Activated naive CD4-positive, alpha-beta T cell (primary cell): Measurements from ENCODE around the gene ZFP36.
"Not testable (repeated sequence)": the region's sequence is repeated elsewhere in the genome, so short reads cannot be mapped to it uniquely, and the experiment has no call there.

Experiments
- DNase-seq, 4 experiments: peaks; one replicate each; lab custom pipeline; 2025; lab: John Stamatoyannopoulos, UW

ZFP36 gene, protein sequence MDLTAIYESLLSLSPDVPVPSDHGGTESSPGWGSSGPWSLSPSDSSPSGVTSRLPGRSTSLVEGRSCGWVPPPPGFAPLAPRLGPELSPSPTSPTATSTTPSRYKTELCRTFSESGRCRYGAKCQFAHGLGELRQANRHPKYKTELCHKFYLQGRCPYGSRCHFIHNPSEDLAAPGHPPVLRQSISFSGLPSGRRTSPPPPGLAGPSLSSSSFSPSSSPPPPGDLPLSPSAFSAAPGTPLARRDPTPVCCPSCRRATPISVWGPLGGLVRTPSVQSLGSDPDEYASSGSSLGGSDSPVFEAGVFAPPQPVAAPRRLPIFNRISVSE

DNA sequence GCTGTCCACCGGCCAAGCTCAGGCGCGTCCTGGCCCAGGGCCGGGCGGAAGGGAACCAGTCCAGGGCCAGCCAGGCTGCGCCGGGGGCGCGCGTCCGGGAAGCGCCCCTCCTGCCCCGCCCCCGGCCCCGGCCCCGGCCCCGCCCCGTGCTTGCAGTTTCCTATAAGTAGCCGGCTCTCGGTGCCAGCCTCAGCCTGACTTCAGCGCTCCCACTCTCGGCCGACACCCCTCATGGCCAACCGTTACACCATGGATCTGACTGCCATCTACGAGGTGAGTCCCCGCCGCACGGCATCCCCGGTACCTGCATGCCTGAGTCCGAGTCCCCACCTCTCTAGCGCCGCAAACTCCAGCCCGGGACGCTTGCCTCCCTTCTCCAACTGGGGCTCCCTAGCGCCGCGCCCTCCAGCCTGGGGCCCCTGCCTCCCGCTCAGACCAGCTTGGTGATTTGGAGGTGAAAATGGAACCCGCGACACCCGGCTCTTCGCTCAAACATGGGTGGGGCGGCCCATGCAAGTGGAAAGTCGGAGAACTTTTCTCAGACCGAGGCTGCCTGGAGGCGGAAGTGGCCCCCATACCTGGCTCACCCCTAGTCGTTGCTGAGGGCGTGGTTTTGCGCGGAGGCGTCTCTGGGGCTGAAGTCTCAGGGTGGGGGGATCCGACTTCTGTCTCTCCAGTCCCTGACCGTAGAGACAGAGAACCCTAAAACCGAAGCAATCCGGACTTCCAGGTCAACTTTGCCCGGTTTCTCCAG lies at the start of gene ZFP36:
Gene ZFP36, plus strand, starts transcription at position 192 of the 754 bp plus-strand sequence. Its CDS starts 58 bp downstream, at position 250.
- DNase-seq = peak; percentile 64 to 92 (median 79)

DNA sequence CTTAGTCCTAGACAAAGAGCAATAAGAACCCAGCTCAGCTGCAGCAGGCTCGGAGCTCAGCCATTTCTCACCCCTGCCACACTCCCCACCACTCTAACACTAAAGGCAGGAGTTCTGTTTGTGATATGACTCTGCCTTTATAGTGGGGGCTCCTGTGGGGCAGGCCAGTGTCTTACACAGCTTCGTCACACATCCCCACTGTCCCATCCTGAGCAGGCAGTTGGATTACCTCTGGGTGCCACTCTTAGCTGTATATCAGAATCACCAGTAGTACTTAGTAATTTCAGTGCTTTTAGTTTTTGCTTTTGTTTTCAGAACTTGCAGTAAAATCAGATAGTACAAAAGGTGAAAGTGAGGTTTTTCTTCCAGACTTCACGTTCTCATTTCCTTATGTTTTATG lies 47.6 kb upstream of the ZFP36 start:
- no peak for DNase-seq

DNA sequence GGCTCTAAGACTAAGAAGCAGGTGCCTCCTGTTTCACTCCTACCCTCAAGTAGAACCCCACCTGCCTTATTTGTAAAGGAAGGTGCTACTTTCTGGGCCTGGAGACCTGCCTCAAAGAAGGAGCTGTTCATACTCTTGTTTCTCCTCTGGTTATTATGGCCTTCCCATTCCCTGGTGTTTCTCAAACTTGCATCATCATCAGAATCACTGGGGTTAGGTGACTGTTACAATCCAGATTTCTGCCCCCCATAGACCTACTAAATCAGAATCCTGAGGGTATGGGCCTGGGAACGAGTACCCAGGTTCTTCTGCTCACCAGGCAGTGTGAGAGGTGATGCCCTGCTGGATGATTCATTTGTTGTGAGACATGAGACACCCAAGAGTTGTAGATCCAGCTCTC lies 46.0 kb upstream of the ZFP36 start:
- DNase-seq = no peak

DNA sequence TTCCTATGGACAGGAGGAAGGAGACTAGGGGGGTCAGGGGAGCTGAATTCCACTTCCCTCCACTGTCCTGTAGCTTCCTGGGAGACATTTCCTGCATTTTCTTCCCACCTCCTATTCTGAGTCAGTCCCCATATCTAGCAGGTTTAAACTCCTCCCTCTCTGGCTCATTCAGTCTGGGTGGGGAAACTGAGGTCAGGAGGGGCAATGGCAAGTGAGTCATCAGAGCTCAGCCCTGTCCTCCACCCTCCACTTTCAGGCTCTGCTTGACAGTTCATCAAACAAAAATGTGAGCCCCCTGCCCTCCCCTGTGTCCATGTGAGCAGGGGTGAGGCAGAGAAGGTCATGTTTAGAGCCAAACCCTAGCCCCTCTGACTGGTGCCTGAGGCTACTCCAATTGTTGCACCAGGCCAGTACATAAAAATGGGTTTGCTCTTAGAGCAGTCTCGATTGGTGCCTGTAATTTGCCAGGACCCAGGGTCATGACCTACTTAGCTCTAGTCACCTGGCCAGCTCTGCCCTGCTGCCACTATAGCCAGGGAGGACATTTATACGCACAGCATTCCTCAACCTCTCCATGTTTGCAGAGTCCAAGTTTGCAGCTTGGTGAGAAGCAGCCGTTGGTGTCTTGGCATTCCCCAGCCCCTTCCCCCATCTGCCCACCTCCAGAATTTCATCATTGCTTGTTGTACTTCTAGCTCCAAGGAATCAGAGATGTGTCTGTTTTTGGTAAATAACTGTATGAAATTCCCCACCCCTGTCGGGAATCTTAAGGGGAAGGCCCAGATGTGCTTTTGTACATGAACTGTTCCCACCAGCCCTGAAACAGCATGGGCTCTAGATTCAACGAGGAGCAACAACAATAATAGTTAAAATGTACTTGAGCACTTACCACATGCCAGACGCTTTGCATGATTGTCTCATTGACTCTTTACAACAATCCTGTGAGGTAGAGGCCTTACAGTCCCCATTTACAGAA lies 43.7 kb upstream of the ZFP36 start:
- no peak for DNase-seq

DNA sequence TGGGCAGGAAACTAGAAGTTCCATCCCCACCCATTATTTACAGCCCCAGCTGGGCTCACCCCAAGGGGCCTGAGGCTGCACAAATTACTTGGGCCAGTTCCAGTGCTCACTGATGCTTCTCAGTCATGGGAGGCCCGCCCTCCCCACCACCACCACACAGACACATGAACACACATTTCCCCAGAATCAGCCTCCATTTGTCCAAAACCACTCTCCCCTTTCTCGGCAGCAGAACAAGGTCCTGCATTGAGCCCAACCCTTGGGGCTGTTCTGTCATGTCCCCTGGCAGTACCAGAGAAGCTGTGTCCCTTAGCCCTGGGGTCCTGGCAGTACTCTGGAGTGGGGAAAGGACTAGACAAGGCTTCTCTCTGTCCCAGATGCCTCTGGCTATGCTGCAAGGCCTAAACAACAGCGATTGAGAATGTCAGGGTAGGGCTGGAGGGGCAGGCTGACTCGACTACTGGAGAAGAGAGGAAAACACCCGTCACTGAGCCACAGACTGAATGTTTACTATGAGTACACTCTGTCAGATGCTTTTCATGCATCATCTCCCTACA lies 42.7 kb upstream of the ZFP36 start:
- no peak for DNase-seq

DNA sequence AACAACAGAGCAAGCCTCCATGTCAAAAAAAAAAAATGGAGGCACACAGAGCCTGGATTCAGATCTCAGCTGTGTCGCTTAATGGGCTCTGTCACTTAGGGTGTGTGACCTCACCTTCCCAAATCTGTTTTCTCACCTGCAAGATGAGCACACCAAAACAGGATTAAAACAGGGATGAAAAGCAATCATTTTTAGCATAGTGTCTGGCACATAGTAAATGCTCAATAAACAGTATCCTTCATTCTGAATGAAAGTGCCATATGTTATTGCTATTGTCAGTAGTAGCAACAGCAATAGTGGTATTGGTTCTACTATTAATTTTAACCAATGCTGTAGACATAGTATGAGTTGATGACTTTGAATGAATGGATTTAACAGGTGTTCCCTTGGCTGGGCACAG lies 41.1 kb upstream of the ZFP36 start:
- DNase-seq = no peak

DNA sequence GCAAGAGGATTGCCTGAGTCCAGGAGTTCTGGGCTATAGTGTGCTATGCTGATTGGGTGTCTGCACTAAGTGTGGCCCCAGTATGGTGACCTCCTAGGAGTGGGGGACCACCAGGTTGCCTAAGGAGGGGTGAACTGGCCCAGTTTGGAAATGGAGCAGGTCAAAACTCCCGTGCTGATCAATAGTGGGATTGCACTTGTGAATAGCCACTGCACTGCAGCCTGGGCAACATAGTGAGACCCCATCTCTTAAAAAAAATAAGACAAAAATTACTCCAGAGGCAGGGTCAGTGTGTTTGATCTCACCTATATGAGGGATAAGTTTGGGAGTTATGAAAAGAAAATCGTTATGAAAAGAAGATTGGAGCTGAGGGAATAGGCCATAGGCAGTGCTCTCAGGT lies 37.4 kb upstream of the ZFP36 start:
- DNase-seq = no peak

DNA sequence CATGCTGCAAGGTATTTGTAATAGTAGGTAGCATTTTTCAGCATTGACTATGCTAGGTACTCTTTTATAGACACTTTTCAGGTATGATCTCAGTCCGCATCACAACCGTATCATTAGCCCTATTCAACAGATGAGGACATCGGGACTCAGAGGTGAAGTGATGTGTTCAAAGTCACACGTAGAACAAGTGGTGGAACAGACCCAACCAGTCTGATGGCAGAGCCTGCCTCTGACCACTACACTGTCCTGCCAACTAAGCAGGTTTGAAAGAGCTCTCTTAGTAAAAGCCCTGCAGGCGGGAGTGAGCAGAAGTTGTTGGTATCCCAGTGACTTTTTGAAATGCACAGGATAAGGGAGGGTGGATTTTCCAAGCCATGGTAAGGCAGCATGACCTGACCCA lies 35.9 kb upstream of the ZFP36 start:
- no peak for DNase-seq

DNA sequence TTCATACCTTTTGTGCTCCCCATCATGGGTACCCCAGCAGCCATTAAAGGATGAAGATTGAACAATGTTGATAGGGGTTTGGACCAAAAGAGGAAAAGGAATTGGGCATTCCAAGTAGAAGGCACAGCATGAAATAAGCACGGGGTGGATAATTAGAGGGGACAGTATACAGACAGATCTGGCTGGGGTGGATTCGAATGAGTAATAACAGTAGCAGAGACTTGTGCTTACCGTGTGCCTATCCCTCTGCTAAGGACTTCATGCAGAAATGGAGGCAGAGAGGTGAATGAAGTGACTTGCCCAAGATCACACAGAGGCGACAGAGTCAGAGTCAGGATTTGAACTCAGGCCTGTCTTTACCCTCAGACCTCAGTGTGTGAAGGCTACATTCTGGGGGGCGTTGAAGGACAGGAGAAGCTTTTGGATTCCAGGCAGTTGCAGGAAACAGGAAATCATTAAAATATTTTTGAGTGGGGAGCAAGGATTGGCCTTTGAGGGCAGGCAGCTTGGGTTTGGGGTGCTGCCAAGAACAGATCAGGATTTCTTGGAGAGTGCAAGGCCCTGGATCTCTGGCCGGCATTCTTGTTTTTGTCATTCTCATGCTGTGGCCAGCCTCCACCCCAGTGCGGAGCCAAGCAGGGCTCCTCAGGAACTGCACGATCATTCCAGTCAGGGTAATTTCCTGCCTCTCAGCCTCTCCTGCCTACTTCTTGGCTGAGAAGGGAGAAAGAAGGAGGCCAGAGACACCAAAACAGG lies 34.4 kb upstream of the ZFP36 start:
- DNase-seq = no peak

DNA sequence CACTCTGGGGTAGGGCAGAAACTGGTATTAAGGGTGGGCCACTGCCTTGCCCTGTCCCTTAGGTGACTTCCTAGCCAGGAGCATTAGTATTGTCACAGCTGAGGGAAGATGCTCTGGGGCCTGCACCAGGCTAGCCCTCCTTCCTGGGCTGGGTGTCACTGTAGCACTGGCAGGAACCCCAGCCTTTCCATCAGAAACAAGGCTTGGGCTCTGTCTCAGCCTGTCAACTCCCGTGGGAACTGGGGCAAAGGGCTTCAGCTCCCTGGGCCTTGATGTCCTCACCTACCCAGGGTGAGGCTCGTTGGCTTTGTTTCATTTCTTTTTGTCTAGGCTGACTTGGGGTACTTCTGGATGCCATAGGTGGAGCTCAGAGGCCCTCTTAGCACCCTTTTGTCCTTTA lies 33.7 kb upstream of the ZFP36 start:
- DNase-seq = no peak

DNA sequence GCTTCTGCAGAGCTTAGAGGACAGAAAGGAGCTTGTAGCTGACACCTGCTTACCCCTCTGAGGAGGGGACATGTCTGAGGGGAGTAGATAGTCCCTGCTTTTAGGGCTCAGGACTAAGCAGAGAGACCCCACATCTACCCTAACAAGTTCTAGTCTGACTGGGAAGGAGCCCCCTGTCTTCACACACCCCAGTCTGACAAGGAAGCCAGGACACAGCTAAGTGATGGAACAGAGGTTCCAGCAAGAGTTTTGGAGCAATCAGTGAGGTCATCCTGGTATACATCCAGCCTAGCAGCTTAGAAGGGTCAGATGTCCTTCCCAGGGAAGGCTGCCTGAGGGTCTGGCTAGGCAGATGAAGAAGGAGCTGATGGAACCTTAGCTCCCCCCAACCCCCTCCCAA lies 30.7 kb upstream of the ZFP36 start:
- no peak for DNase-seq

DNA sequence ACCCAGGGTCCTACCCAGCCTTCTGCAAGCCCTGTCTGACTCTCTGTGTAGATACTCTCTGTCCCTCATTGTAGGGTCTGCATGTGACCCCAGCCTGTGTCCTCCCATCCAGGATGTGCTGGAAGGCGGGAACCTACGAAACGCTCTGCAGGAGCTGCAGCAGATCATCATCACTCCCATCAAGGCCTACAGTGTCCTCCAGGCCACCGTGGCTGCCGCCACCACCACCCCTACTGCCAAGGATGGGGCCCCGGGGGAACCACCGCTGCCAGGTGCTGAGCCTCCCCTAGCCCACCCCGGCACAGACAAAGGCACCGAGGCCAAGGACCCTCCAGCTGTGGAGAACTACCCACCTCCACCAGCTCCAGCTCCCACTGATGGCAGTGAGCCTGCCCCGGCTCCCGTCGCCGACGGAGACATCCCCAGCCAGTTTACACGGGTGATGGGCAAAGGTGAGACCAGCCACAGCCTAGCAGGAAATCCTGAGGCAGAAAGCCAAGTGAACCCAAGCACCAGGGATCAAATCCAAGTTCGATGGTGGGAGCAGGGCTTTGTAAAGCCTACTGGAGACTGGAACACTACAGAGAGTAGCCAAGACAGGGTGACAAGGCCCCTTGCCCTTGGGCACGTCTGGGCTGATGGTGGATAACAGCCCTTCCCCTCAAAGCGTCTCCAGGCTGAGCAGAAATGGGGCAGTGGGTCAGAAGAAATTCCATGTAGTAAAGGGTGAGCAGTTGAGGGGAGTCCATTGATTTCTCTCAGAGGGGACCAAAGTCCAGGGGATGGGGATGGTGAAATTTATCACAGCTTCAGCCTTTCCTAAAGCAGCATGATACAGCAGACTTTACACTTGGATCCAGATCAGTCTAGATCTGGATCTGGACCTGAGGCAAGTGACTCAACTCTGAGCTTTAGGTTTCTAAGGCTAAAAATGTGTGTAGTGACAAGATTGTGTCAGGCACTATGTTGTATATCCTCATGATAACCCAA lies 29.0 kb upstream of the ZFP36 start:
- DNase-seq = no peak

DNA sequence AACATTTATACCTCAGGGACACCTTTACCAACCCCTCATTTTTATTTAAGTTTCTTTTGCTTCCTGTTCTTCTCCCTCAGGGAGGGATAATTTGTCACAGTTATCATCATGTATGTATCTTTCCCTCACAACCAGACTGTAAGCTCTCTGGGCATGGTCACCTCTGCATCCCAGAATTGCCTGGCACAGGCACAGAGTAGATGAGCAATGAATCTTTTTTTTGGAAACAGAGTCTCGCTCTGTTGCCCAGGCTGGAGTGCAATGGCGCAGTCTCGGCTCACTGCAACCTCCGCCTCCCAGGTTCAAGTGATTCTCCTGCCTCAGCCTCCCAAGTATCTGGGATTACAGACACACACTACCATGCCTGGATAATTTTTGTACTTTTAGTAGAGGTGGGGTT lies 27.3 kb upstream of the ZFP36 start:
- DNase-seq = not testable (repeated sequence)

DNA sequence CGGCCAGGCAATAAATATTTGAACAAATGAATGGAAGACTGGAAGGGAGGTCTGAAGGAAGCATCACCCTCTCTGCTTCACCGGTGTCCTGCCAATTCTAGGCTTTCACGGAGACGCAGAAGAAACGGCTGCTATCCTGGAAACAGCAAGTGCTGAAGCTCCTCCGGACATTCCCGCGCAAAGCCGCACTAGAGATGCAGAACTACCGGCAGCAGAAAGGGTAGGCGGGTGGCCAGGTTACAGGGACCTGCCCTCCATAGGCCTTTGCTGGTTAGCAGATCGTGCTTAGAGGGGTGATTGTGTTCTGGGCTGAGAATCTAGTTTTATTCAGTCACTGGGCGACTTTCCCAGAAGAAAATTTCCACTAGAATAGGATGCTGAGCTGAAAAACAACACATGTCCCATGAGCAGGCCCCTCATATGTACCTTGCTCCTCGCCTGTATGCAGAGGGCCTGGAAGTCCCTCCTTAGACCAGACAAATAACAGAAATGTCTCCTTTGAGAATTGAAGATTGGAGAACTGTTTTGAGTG lies 26.7 kb upstream of the ZFP36 start:
- DNase-seq = no peak

DNA sequence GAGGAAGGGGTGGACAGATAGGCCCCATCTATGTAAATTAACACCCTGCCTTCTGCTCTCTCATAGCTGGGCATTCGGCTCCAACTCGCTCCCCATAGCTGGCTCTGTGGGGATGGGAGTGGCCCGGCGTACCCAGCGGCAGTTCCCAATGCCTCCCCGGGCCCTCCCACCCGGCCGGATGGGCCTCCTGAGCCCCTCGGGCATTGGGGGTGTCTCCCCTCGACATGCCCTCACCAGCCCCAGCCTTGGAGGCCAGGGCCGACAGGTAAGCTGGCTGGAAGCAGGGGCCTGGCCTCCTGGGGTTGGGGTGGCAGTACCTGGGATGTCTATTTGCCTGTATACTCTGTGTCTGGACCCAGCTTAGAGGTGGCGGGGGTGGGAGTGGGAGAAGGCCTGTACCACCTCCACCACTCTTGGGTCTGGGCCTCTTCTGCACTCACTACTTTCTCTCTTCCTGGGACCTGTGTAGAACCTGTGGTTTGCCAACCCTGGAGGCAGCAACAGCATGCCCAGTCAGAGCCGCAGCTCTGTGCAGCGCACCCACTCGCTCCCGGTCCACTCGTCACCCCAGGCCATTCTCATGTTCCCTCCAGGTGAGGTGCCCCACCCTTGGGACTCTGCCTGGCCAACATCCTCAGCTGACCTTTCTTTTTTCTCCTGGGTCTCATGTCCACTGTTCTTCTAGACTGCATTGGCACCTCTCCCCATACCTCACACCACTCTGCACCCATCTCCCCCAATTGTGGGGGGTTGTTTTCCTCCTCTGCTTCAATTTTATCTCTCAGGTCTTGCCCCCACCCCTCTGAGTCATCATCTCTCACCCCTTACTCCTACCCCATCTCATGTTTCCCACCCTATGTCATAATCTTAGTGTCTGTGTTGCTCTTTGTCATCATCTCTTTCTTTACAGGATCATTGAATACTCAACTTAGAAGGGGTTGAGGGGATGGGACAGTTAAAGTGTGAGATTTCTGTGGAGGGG lies 25.8 kb upstream of the ZFP36 start:
- DNase-seq = no peak

DNA sequence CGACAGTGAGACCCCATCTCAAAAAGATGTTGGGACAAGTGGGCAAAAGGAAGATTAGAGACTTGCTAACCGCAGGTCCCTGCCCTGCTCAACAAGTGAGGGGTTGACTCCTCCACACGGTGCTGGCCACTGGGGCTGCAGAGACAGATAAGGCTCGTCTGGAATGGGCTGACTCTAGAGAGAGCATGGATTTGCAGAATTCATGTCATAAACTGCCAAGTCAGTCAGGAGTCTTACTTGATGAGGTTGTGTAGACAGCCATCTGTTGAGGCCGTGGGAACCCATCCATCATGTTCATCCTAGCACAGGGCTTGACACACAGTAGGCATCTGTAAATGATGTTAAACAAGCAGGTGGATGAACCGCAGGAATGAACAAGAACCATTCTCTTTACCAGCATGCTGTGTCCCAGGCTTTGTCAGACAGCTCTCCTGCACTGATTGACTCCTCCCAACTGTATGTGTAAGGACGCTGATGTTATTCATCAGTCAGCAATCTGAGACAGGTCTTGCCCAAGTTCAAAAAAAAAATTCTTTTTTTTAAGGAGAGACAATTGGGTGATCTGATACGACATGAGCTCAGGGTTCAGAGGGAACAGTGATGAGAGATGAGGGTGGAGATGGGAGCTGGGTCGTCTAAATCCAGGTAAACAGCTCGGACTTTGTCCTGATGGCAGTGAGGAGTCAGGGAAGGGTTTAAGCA lies 24.6 kb upstream of the ZFP36 start:
- DNase-seq = no peak

DNA sequence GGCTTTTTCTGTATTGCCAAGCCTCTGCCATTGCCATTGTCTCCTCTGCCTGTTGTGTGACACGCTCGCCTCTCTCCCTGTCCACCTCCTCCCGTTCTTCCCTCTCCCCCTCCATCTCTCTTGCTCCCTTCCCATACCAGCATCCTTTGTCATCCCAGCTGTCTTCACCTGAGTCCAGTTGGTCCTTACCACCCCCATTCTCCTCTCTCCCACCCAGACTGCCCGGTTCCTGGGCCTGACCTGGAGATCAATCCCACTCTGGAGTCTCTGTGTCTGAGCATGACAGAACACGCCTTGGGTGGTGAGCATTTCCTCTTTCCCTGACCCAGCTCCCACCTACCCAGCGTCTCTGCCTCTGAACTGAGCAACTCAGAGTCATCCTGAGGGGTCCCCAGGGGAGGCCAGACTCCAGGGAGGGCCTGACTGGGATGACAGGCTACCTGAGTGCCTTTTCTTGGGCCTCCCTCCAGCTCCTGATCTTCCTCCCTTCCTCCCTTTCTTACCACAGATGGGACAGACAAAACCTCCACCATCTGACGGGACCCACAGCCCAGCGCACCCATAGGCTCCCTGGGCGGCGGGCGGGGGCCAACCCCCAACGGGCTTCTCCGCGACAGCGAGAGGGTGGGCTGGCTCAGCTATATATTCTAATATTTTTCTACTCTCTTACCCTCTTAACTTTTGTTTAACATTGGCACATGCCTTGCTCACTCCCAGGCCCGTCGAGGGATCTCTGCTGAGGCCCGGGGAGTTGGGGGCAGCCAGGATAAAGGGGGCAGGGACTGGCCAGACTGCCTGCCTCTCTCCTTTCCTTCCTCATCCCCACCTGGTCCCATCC lies 23.4 kb upstream of the ZFP36 start:
- no peak for DNase-seq
